Prostate gland (tissue), 2 donors: ENCODE results near the gene FAS. TPM values are rescaled to one million over a fixed set of nuclear protein-coding genes. Genes with fewer than 3 reads are reported as not detected.

Experiments used
- DNase-seq: peaks from one replicate; pipeline ENCODE4 v3.0.0-alpha.2; 2019; ENCODE audit warnings: low spot score
- H3K27ac ChIP-seq, 2 donors: fragments of 200-600 bp; sonication (generic); 2 replicates each; pipeline ENCODE4 v1.5.1; 2017 to 2019
- H3K27me3 ChIP-seq: fragments of 200-600 bp; sonication (generic); replicated peaks from 2 replicates; pipeline ENCODE4 v1.5.1; 2019; ENCODE audit not compliant: insufficient read depth
- H3K36me3 ChIP-seq, 2 donors: fragments of 200-600 bp; sonication (generic); 1 replicate in 1 of 2; 2 replicates in 1 of 2; pipeline versions ENCODE4 v1.5.1 to v1.8.1; 2017 to 2019
- H3K4me1 ChIP-seq: fragments of 200-600 bp; sonication (generic); replicated peaks from 2 replicates; pipeline ENCODE4 v1.5.1; 2019
- H3K4me3 ChIP-seq, 2 donors: fragments of 200-600 bp; sonication (generic); 2 replicates each; pipeline ENCODE4 v1.5.1; 2017 to 2019
- H3K9me3 ChIP-seq: fragments of 200-600 bp; sonication (generic); 2 replicates; pipeline ENCODE4 v1.5.1; 2017
- POLR2A ChIP-seq: fragments of 450-650 bp; IDR thresholded peaks from one replicate; pipeline ENCODE4 v1.6.1; 2016; ENCODE audit warnings: antibody characterized with exemption, mild to moderate bottlenecking
- POLR2AphosphoS5 ChIP-seq: sonication (generic); formaldehyde crosslinking; IDR thresholded peaks from one replicate; pipeline ENCODE4 v1.6.1; 2017; ENCODE audit warnings: antibody characterized with exemption
- WGBS: methylation state at CpG from one replicate; pipeline ENCODE4 v1.1.5; 2018; 5-methylcytosine and 5-hydroxymethylcytosine counted together
- intact Hi-C: fragments of 100-400 bp; cut with DNase I; formaldehyde crosslinking; loops from one replicate; pipeline ENCODE4 v1.14.2; 2022
- total RNA-seq, 2 donors: library from RNA; depleted of rRNA; stranded (reverse); fragments of >200 nt; gene quantifications; one replicate each; pipeline ENCODE4 v1.1.0, GENCODE V29; 2016
- TF ChIP-seq, protein P1 (sequence below), 4 experiments: fragments of 200-600 bp in 2 of 4; fragments of 450-650 bp in 2 of 4; sonication (generic) in 2 of 4; IDR thresholded peaks; 1 replicate in 3 of 4; 2 replicates in 1 of 4; pipeline ENCODE4 v1.5.1; 2016 to 2019; ENCODE audit warnings: antibody characterized with exemption in 4 of 4, mild to moderate bottlenecking in 2 of 4, moderate library complexity in 2 of 4

FAS gene
- total RNA-seq, 2 donors from 2014 or later: 13.7 to 17.7 TPM

DNA sequence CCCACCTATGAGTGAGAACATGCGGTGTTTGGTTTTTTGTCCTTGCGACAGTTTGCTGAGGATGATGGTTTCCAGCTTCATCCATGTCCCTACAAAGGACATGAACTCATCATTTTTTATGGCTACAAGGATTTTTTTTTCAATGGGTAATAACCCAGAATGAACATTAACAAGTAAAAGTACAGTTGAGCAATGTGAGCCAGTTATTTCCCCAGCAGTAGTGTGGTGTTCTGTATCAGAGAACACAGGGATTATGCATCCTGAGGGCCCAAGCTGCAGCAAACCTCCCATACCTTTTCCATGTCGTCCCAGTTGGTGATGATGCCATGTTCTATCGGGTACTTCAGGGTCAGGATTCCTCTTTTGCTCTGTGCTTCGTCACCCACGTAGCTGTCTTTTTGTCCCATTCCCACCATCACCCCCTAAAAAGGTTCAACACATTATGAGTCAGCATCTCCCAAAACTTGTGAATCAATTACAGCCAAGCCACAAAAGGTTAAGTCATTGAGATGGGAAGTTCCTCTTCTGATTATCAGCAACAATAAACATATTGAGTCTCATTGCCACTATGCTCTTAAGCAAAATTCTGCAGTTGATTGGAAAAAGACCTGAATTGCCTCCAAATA, 43.5 kb upstream of the FAS start:
- Histone ChIP-seq H3K9me3 (no peaks in the 10 kb centered on the region), H3K4me1 (no peaks in the 10 kb centered on the region), H3K27me3 (no peaks in the 10 kb centered on the region), H3K27ac (peak overlapping the region; percentile 15 to 47), H3K4me3 (no peak overlapping the region), H3K36me3 (no peaks in the 10 kb centered on the region)
- no peak for TF ChIP-seq POLR2A
- no peak for TF ChIP-seq POLR2AphosphoS5
- no peak for DNase-seq
- WGBS: 88% methylated on average over 6 of the region's 6 CpGs
- intact Hi-C loops: no loop called here

DNA sequence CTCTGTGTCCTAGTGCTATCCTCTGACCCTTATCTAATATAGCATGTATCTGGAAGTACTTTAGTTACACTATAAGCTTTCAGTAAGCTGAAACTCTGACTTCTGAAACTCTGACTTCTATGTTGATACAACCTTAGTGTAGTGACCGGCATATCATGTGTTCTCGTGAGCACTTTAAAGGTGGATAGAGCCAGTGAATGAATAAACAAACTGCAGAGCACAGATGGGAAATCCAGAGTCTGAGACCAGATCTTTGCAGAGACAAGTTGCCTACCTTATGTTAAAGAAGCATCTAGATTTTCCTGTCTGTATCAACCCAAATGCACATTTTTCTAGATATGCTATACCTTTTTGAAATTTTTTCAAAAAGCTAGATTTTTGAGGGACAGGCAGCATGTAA, 41.5 kb upstream of the FAS start:
- Histone ChIP-seq H3K4me1 (no peaks in the 10 kb centered on the region), H3K27ac (peak overlapping the region; percentile 84 to 89), H3K4me3 (peak overlapping the region; percentile 24 to 25), H3K36me3 (no peaks in the 10 kb centered on the region), H3K9me3 (no peaks in the 10 kb centered on the region), H3K27me3 (no peaks in the 10 kb centered on the region)
- WGBS: 58% methylated on average over 2 of the region's 2 CpGs
- DNase-seq: no peak
- TF ChIP-seq POLR2AphosphoS5 (no peak), POLR2A (no peak)
- TF ChIP-seq, protein P1, sequence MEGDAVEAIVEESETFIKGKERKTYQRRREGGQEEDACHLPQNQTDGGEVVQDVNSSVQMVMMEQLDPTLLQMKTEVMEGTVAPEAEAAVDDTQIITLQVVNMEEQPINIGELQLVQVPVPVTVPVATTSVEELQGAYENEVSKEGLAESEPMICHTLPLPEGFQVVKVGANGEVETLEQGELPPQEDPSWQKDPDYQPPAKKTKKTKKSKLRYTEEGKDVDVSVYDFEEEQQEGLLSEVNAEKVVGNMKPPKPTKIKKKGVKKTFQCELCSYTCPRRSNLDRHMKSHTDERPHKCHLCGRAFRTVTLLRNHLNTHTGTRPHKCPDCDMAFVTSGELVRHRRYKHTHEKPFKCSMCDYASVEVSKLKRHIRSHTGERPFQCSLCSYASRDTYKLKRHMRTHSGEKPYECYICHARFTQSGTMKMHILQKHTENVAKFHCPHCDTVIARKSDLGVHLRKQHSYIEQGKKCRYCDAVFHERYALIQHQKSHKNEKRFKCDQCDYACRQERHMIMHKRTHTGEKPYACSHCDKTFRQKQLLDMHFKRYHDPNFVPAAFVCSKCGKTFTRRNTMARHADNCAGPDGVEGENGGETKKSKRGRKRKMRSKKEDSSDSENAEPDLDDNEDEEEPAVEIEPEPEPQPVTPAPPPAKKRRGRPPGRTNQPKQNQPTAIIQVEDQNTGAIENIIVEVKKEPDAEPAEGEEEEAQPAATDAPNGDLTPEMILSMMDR (IDR thresholded peaks at IDR 0.05): no peak
- intact Hi-C loops: no loop called here

DNA sequence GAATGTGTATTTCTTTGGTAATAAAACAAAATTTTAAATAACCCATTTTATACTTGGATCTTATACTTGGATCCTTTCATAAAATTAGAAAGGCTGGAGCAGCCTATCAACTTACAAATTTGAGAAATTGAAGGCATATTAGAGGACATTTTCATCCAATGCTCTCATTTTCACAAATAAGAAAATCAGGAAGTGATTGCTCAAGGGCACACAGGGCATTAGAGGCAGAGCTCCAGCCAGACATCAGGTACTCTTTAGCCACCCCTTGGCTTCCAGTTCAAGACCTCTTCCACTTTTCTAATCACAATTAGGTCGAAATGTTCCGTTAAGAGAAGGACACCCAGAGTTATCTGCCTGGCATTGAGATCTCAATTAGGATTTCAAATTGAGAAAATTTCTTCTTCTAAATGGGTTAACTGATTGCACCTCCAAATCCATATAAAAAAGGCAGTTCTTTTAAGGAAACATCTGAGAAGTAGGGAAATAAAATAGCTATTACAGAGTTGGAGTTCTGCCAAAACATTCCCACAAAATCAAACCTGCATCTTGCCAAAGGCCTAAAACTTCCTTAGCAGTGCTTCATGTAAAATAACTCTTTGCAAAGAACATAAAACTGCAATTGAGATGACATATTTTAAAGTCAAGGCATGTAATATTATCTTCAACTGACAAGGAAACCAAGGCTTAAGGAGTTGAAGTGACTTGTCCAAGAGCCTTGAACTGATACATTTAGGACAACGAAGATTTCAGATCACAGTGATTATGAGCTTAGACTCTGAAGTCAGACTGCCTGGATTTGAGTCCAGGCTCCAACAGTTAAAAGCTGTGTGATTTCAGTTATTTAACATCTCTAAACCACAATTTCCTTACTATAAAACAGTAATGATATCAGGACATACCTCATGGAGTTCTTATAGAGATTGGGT, 40.4 kb upstream of the FAS start:
- Histone ChIP-seq H3K27me3 (no peaks in the 10 kb centered on the region), H3K36me3 (no peaks in the 10 kb centered on the region), H3K9me3 (no peaks in the 10 kb centered on the region), H3K4me3 (peak overlapping the region; percentile 24 to 25), H3K27ac (peak overlapping the region; percentile 84 to 89), H3K4me1 (no peaks in the 10 kb centered on the region)
- WGBS: 33% methylated on average over 3 of the region's 3 CpGs
- intact Hi-C loops: no loop called here
- TF ChIP-seq POLR2AphosphoS5: no peak
- no peak for TF ChIP-seq POLR2A
- TF ChIP-seq, protein P1 (IDR thresholded peaks at IDR 0.05): no peak
- DNase-seq: no peak

DNA sequence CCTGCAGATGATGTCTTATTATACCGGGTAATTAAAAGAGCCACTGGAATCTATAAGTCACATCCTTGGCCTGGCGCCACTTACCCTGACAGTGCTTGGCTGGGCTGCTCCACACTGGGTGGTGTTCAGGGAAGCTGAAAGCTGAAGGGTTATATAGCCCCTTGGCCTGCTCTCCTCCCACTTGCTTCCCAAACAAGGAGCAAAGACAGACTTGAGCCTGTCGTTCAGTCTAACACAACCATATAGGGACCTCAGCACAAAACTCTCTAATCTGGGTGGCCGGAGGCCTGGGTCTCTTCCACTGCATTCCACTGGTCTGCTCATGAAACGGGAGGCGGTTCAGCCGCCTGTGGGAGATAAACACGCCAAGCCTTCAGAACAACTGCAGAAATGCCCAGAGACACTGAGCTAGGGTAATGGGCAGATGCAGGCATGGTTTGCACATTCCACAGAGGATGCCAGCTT, 37.9 kb upstream of the FAS start, which contains the start of gene ACTA2:
Gene ACTA2 (minus strand): TSS at position 127 of the 465 bp plus-strand sequence. CDS start 3,843 bp downstream, outside the sequence.
- Histone ChIP-seq H3K36me3 (no peaks in the 10 kb centered on the region), H3K9me3 (no peaks in the 10 kb centered on the region), H3K27me3 (no peaks in the 10 kb centered on the region), H3K27ac (peak within 1 kb of the TSS; percentile 84 to 89), H3K4me1 (no peaks in the 10 kb centered on the region), H3K4me3 (peak within 1 kb of the TSS; percentile 24 to 25)
- 61% methylated on average over 8 of the region's 8 CpGs for WGBS
- intact Hi-C loops: no loop called here
- peak; percentile 29 for DNase-seq
- TF ChIP-seq, protein P1 (IDR thresholded peaks at IDR 0.05): no peak
- TF ChIP-seq POLR2AphosphoS5 (peak; percentile 67), POLR2A (peak; percentile 40)

DNA sequence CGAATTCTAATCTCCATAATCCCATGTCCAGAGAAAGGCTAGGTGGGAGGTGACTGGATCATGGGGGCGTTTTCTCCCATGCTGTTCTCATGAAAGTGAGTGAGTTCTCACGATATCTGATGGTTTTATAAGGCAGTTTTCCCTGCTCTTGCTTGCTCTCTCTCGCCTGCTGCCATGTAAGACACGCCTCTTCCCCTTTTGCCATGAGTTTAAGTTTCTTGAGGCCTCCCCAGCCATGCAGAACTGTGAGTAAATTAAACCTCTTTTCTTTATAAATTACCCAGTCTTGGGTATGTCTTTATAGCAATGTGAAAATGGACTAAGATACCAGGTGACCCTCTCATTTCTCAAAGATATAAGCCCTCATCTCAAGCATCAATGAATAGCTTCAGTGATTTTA, 36.9 kb upstream of the FAS start:
- Histone ChIP-seq H3K36me3 (no peaks in the 10 kb centered on the region), H3K9me3 (no peaks in the 10 kb centered on the region), H3K4me3 (no peak overlapping the region), H3K4me1 (no peaks in the 10 kb centered on the region), H3K27ac (peak overlapping the region; percentile 84 to 89), H3K27me3 (no peaks in the 10 kb centered on the region)
- DNase-seq: no peak
- intact Hi-C loops: no loop called here
- 70% methylated on average over 5 of the region's 5 CpGs for WGBS
- no peak for TF ChIP-seq POLR2A
- TF ChIP-seq POLR2AphosphoS5: no peak
- TF ChIP-seq, protein P1 (IDR thresholded peaks at IDR 0.05): no peak
